PC-3 (cell line): ENCODE data around the gene MX1. TPM values are rescaled to one million over a fixed set of nuclear protein-coding genes. Genes with fewer than 3 reads are reported as not detected.

Experiments used
- ATAC-seq: fragments of 200-7000 bp; cut with Tn5 transposase; 2 replicates; pipeline ENCODE4 v1.9.1; 2020; ENCODE audit warnings: mild to moderate bottlenecking, moderate library complexity
- BruUV-seq: library from RNA; stranded (reverse); fragments of 400-500 nt; replicated peaks from 2 replicates; lab custom pipeline; 2021; lab: Mats Ljungman, UMichigan
- CTCF ChIA-PET: fragments of 300-600 bp; sonication (Branson Sonifier 250); formaldehyde crosslinking; loops from one replicate; lab custom pipeline; 2022; ENCODE audit warnings: antibody characterized with exemption; lab: Charles Lee
- POLR2A ChIA-PET: fragments of 300-600 bp; sonication (Branson Sonifier 250); formaldehyde crosslinking; loops from one replicate; lab custom pipeline; 2022; ENCODE audit warnings: antibody characterized with exemption; ENCODE audit not compliant: unreplicated experiment; lab: Charles Lee
- DNase-seq: peaks from one replicate; pipeline ENCODE4 v3.0.0-alpha.2; 2015
- H2AFZ ChIP-seq: fragments of 300-600 bp; sonication (generic); 2 replicates; pipeline ENCODE4 v1.6.0; 2016; ENCODE audit warnings: antibody characterized with exemption, low read length
- H3F3A ChIP-seq: fragments of 300-600 bp; sonication (generic); one replicate; pipeline ENCODE4 v1.6.0; 2017; ENCODE audit warnings: antibody characterized with exemption, low read length, control low read depth, mild to moderate bottlenecking; ENCODE audit not compliant: unreplicated experiment
- H3K27ac ChIP-seq: fragments of 300-600 bp; sonication (generic); 2 replicates; pipeline ENCODE4 v1.5.1; 2016; ENCODE audit warnings: mild to moderate bottlenecking, low read length
- H3K27me3 ChIP-seq: fragments of 300-600 bp; sonication (generic); 2 replicates; pipeline ENCODE4 v1.6.1; 2016; ENCODE audit warnings: low read length, mixed read lengths
- H3K36me3 ChIP-seq: fragments of 300-600 bp; sonication (generic); 2 replicates; pipeline ENCODE4 v1.6.1; 2016; ENCODE audit warnings: low read depth, mixed run types, low read length, mixed read lengths
- H3K4me1 ChIP-seq: fragments of 300-600 bp; sonication (generic); 2 replicates; pipeline ENCODE4 v1.5.1; 2016; ENCODE audit warnings: low read length; ENCODE audit not compliant: insufficient read depth
- H3K4me2 ChIP-seq: fragments of 300-600 bp; sonication (generic); 2 replicates; pipeline ENCODE4 v1.6.0; 2016; ENCODE audit warnings: low read length
- H3K4me3 ChIP-seq: fragments of 300-600 bp; sonication (generic); 2 replicates; pipeline ENCODE4 v1.5.1; 2016; ENCODE audit warnings: mild to moderate bottlenecking, low read length, mixed read lengths
- H3K79me2 ChIP-seq: fragments of 300-600 bp; sonication (generic); 2 replicates; pipeline ENCODE4 v1.6.1; 2017; ENCODE audit warnings: low read length, mixed read lengths
- H3K9ac ChIP-seq: fragments of 300-600 bp; sonication (generic); 2 replicates; pipeline ENCODE4 v1.6.0; 2016; ENCODE audit warnings: mild to moderate bottlenecking, low read length
- H3K9me2 ChIP-seq: fragments of 300-600 bp; sonication (generic); replicated peaks from 2 replicates; pipeline ENCODE4 v1.6.1; 2016; ENCODE audit warnings: mixed run types, low read length, mixed read lengths
- H3K9me3 ChIP-seq: fragments of 300-600 bp; sonication (generic); 2 replicates; pipeline ENCODE4 v1.6.1; 2016; ENCODE audit warnings: low read length, mixed read lengths
- H4K20me1 ChIP-seq: fragments of 300-600 bp; sonication (generic); 2 replicates; pipeline ENCODE4 v1.6.1; 2016; ENCODE audit warnings: low read length, mixed read lengths
- CTCF ChIP-seq: fragments of 300-600 bp; sonication (generic); conservative IDR thresholded peaks from 2 replicates; pipeline ENCODE4 v1.5.1; 2017; ENCODE audit warnings: antibody characterized with exemption, low read depth, mild to moderate bottlenecking, low read length
- EZH2 ChIP-seq: fragments of 300-600 bp; sonication (generic); IDR thresholded peaks from one replicate; pipeline ENCODE4 v1.6.1; 2017; ENCODE audit warnings: antibody characterized with exemption, mild to moderate bottlenecking, low read length; ENCODE audit not compliant: unreplicated experiment
- EZH2phosphoT487 ChIP-seq: fragments of 300-600 bp; sonication (generic); IDR thresholded peaks from 2 replicates; pipeline ENCODE4 v1.6.1; 2018; ENCODE audit warnings: mild to moderate bottlenecking, antibody characterized with exemption, low read length, borderline replicate concordance
- intact Hi-C: fragments of 100-400 bp; cut with micrococcal nuclease; formaldehyde crosslinking; loops from 2 replicates; pipeline ENCODE4 v1.9.0; 2023
- total RNA-seq: library from RNA; depleted of rRNA; stranded (reverse); fragments of >200 nt; gene quantifications from 2 replicates; pipeline ENCODE4 v1.2.3, GENCODE V29; 2014

MX1 gene
- total RNA-seq, 1 experiment from 2014 or later = 12.6 TPM

GRCh38 chr21:41387042-41387819 is 38.8 kb upstream of the MX1 start:
- no peak for TF ChIP-seq CTCF
- TF ChIP-seq EZH2phosphoT487 = no peak
- no peak for TF ChIP-seq EZH2
- CTCF ChIA-PET = no interaction called here

GRCh38 chr21:41387824-41388223 is 38.2 kb upstream of the MX1 start:
- intact Hi-C loops = no loop called here
- Histone ChIP-seq H3K4me1 (no peaks in the 10 kb centered on the region), H3K9ac (no peak overlapping the region), H3K4me3 (no peak overlapping the region), H3F3A (no peaks in the 10 kb centered on the region), H3K4me2 (no peak overlapping the region), H2AFZ (no peak overlapping the region), H3K27me3 (no peaks in the 10 kb centered on the region), H3K9me2 (no peaks in the 10 kb centered on the region), H3K79me2 (no peaks in the 10 kb centered on the region), H3K27ac (no peak overlapping the region), H3K36me3 (no peaks in the 10 kb centered on the region), H4K20me1 (no peaks in the 10 kb centered on the region), H3K9me3 (no peaks in the 10 kb centered on the region)
- BruUV-seq = no TSS peak
- DNase-seq (no peak), ATAC-seq (no peak)
- POLR2A ChIA-PET = no interaction called here
- TF ChIP-seq EZH2 (no peak), CTCF (no peak), EZH2phosphoT487 (no peak)
- CTCF ChIA-PET = no interaction called here

More at GRCh38 chr21:41387042-41387819, 38.8 kb upstream of the MX1 start:
- no peak overlapping the region for H3K9ac ChIP-seq
- no peak overlapping the region for H2AFZ ChIP-seq
- H3K36me3 ChIP-seq = no peaks in the 10 kb centered on the region
- no TSS peak for BruUV-seq
- POLR2A ChIA-PET = no interaction called here
- H3K4me1 ChIP-seq = no peaks in the 10 kb centered on the region
- no peaks in the 10 kb centered on the region for H3K9me2 ChIP-seq
- no peak overlapping the region for H3K27ac ChIP-seq
- intact Hi-C loops = no loop called here
- H3F3A ChIP-seq = no peaks in the 10 kb centered on the region
- H3K4me2 ChIP-seq = no peak overlapping the region
- no peaks in the 10 kb centered on the region for H3K27me3 ChIP-seq
- H3K9me3 ChIP-seq = no peaks in the 10 kb centered on the region
- H4K20me1 ChIP-seq = no peaks in the 10 kb centered on the region
- H3K79me2 ChIP-seq = no peaks in the 10 kb centered on the region
- no peak overlapping the region for H3K4me3 ChIP-seq
- DNase-seq = no peak
- ATAC-seq = no peak

GRCh38 chr21:41388259-41388658 is 37.8 kb upstream of the MX1 start:
- TF ChIP-seq EZH2phosphoT487 (no peak), EZH2 (no peak), CTCF (no peak)
- ChIA-PET POLR2A (no interaction called here), CTCF (no interaction called here)
- no peak for ATAC-seq
- no peaks in the 10 kb centered on the region for H3K9me3 ChIP-seq
- H3K4me2 ChIP-seq = no peak overlapping the region
- no peaks in the 10 kb centered on the region for H4K20me1 ChIP-seq
- no peaks in the 10 kb centered on the region for H3K9me2 ChIP-seq
- no peak overlapping the region for H2AFZ ChIP-seq
- no peak overlapping the region for H3K4me3 ChIP-seq
- no peaks in the 10 kb centered on the region for H3F3A ChIP-seq
- BruUV-seq = no TSS peak
- H3K36me3 ChIP-seq = no peaks in the 10 kb centered on the region
- intact Hi-C loops = no loop called here
- no peak for DNase-seq
- H3K4me1 ChIP-seq = no peaks in the 10 kb centered on the region
- H3K79me2 ChIP-seq = no peaks in the 10 kb centered on the region
- H3K27me3 ChIP-seq = no peaks in the 10 kb centered on the region
- no peak overlapping the region for H3K9ac ChIP-seq
- H3K27ac ChIP-seq = no peak overlapping the region
